Activated CD8-positive, alpha-beta memory T cell treated with anti-CD3 and anti-CD28 coated beads, Interleukin-2, amount 50 U/mL, for 4 hours (primary cell): ENCODE measurements around the gene LRRC71.
"Not testable (repeated sequence)": the region's sequence is repeated elsewhere in the genome, so short reads cannot be mapped to it uniquely, and the experiment has no call there.

Experiments
- DNase-seq: peaks from one replicate; pipeline ENCODE4 v3.0.0-alpha.2; 2020

Gene LRRC71

GRCh38 chr1:156905651-156906050 lies 14.8 kb upstream of the LRRC71 start:
- DNase-seq = no peak

GRCh38 chr1:156906206-156906906 lies 14.1 kb upstream of the LRRC71 start:
- DNase-seq = no peak

DNA sequence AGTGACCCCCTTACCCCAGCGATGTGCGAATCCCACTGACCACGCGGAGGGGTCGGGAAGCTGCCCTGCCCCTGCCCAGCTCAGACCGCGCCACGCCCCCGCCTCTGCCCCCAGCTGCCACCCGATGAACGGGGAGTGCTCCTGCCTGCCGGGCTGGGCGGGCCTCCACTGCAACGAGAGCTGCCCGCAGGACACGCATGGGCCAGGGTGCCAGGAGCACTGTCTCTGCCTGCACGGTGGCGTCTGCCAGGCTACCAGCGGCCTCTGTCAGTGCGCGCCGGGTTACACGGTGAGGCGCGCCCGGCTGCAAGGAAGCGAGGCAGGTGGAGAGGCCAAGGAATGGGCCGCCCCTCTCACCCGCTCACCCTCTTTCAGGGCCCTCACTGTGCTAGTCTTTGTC lies 11.9 kb upstream of the LRRC71 start:
- no peak for DNase-seq

GRCh38 chr1:156908955-156909354 lies 11.5 kb upstream of the LRRC71 start:
- DNase-seq = no peak

GRCh38 chr1:156909671-156910070 lies 10.8 kb upstream of the LRRC71 start:
- DNase-seq = no peak

DNA sequence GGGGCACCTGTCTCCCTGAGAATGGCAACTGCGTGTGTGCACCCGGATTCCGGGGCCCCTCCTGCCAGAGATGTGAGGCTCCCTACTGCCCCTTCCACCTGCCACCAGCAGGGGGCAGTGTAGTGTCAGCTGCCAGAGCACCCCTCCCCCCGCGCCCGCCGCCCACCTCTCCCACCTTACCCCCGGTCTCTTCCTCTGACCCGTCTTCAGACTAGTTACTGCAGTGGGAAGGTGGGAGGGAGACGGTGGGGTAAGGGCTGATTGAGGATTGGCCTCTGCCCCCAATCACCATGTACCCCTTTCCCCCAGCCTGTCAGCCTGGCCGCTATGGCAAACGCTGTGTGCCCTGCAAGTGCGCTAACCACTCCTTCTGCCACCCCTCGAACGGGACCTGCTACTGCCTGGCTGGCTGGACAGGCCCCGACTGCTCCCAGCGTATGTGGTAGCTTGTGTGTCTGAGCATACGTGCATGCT lies 10.1 kb upstream of the LRRC71 start:
- DNase-seq = peak; percentile 63

DNA sequence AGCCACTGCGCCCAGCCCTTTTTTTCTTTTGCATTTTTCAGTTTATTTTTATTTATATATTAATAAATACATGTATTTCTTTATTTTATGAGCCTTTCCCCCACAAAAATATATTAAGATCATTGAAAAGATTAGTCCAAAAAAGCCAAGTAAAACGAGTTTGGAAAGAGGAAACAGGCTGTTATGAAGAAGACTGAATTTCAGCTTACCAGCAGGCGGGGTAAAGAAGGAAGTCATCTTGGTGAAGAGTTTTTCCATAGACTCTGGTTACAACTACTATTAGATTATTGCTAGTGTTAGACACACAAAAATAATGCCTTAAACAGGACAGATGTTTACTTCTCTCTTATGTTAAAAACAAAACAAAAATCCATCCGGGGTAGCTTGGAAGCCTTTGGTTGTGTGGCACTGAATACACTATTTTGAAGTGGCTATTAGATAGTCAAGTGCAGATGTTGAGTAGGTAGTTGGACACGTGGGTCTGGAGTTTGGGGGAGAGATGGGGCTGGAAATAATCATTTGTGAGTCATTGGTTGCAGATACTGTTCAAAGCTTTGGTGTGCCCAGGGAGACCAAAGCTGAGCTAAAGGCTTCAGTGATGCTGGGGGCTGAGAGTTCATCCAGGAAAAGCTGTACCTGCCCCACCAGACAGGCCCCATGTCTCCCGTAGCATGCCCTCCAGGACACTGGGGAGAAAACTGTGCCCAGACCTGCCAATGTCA lies 8.7 kb upstream of the LRRC71 start:
- no peak for DNase-seq

GRCh38 chr1:156912310-156912709 lies 8.1 kb upstream of the LRRC71 start:
- DNase-seq = no peak

DNA sequence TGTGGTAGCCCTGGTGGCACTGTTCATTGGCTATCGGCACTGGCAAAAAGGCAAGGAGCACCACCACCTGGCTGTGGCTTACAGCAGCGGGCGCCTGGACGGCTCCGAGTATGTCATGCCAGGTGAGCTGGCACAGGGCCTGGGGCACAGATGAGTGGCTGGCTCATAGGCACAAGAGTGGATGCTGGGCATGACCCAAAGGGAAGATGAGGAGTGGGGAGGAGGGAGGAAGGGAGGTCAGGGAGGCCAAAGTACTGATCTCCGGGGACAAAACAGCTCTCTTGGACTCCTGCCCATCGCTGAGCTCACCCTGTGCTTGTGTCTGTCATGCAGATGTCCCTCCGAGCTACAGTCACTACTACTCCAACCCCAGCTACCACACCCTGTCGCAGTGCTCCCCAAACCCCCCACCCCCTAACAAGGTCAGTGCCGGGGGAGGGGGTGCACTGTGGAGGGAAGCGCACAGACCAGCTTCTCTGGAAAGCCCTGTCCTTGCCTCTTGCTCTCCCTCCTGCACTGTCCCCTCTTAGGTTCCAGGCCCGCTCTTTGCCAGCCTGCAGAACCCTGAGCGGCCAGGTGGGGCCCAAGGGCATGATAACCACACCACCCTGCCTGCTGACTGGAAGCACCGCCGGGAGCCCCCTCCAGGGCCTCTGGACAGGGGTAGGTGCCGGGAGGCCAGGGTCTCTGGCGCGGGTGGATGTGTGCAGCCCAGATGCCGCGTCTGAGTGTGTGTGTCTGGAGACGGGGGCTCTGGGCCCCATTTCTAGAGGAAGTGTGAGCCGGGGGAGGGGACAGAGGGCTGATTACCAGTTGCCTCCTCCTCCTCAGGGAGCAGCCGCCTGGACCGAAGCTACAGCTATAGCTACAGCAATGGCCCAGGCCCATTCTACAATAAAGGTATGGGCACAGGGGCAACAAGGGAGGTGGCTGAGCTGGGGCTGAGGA lies 7.3 kb upstream of the LRRC71 start:
- DNase-seq = no peak

GRCh38 chr1:156913809-156914387 lies 6.5 kb upstream of the LRRC71 start:
- DNase-seq = no peak

GRCh38 chr1:156914440-156914856 lies 6.0 kb upstream of the LRRC71 start:
- DNase-seq = no peak

- DNase-seq = no peak
Measured at GRCh38 chr1:156921053-156921529, 659 bp downstream of the LRRC71 start.

DNA sequence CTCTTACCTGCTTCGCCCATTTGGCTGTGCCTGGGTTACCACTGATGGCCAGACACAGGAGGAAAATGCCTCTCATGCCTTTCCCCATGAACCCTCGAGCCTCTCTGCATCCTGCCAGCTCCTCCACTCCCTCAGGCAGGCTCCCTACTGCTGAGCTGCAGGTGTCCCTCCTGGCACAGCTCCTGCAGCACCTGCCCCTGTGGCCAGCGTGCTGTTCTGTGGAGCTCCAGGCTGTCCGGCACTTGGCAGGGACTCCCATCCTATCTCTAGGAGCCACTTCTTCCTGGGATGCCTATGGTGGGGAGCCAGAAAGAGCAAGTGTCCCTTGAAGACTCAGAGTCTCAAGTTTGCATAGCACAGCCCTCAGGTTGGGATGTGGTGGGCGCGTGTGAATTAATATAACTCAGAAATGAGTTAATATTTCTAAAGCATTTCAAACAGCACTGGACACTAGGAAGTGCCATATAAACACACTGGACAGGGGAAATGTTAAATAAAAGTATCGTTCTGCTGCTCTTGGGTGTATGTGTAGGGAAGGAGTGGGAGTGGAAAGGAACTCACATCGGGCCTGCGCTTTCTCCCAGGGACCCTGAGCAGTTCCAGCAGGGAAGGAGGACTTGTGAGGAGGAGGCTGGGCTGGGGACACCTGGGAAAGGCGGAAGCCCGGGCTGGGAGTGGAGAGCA lies 2.7 kb downstream of the LRRC71 start:
- no peak for DNase-seq

DNA sequence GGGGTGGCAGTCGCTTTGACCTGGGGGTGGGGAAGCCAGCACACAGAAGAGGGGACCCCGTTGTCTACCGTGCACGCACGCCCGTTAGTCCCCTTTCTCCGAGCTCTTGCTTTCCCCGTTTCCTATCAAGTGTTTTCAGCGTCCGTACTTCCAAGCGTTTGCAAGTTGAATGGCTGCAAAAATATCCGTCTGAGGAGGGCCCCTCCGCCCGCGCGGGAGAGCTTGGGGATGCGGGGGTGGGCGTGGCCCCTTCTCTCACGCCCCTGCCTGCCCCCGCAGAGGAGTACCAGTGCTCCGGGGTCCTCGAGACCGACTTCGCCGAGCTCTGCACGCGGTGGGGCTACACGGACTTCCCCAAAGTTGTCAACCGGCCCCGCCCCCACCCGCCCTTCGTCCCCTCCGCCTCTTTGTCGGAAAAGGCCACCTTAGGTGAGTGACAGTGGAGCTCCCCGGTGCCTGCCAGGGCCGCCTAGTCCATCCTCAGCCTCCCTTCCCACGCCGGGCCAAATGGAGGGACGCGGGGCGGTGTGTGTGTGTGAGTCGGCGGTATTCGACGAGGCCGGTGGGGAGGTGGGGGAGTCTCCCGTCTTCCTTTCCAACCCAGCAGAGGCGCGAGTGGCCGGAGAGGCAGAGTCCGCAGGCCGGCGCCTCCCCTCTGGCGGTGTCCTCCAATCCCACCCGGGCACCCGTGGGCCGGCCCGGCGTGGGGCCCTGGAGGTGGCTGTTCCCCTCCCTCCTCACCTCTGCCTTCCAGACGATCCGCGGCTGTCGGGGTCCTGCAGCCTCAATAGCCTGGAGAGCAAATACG lies 3.4 kb downstream of the LRRC71 start:
- DNase-seq = no peak

DNA sequence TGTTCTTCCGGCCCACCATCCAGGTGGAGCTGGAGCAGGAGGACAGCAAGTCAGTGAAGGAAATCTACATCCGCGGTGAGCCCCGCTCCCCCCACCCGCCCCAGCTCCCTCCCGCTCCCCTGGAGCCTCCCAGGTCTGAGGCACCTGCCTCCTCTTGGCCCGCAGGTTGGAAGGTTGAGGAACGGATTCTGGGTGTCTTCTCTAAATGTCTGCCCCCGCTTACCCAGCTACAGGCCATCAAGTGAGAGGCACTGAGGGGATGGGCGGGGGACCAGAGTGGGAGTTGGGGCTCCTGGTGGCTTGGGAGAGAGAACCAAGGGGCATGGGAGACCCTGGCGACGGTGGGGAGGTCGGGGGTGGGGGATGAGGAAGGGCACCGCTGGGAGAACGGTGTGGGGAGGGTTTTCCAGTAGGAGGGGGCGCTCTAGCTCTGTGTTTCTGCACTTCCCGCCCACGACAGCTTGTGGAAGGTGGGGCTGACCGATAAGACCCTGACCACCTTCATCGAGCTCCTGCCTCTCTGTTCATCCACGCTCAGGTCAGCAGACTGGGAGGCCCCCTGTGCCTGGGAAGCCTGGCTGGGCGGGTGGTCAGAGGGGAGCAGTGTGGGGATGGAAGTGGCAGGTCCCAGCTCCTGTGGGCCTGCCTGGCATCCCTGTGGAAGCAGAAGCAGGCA lies 4.2 kb downstream of the LRRC71 start:
- DNase-seq = no peak

DNA sequence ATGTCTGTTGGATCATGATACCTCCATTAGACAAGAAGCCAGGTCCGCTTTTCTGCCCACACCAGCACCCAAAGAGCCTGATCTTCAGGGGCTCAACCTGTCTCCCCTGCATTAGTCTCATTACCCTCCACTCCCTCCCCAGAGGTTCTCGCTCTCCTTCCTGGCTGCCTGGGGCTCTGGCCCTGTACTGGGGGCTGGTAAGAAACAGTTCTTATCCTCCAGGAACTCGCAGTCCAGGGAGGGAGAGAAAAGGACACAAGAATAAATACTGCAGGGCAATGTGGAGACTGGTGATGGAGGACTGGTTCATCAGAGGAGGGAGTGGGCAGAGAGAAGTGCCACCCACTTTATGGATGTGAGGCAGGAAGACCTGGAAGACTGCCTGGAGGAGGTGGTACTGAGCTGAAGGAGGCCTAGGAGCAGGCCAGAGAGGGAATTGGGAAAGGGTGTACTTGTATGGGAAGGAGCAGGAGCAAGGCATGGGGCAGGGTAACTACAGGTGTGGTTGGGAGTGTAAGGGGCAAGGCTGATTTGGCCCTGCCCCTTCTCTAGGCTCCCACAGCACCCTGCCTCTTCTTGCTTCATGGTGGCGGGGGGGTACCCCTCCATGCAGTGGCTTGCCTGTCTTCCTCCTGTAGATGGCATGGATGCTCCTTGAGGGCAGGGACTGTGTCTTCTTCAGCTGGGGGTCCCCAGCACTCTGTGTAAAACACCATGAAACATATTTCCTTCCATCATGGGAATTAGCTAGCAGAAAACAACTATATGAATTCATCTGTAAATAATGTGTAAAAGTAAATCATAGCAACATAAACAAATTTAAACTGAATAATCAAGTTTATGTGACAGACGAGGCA lies 5.0 kb downstream of the LRRC71 start:
- DNase-seq = no peak

DNA sequence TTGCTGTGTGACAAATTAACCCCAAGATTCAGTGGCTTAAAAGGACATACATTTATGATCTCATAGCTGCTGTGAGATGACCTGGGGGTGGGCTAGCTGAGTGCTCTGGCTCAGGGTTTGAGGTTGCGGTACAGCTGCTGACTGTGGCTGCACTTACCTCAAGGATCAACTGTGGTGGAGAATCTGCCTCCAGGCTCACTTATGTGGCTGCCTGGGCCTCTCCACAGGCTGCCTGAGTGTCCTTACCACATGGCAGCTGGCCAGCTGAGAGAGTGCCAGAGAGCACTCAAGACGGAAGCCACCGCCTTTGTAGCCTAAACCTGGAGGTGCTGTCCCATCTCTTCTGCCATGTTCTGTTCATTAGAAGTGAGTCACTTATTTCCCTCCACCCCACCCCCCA lies 5.7 kb downstream of the LRRC71 start:
- DNase-seq = no peak

- not testable (repeated sequence) for DNase-seq
Measured at GRCh38 chr1:156926695-156927094, 6.3 kb downstream of the LRRC71 start.

- DNase-seq = peak; percentile 66
Measured at GRCh38 chr1:156927215-156928042, 7.0 kb downstream of the LRRC71 start.
